K562 (cell line): ENCODE data around the gene MED22. TPM values are rescaled to one million over a fixed set of nuclear protein-coding genes. Genes with fewer than 3 reads are reported as not detected.

Experiments used
- AFF1 ChIP-seq, 2 experiments: fragments of 450-650 bp; IDR thresholded peaks; 2 replicates each; pipeline ENCODE4 v1.6.1; 2018; ENCODE audit warnings: mild to moderate bottlenecking in 2 of 2, low read depth in 1 of 2; ENCODE audit not compliant: partially characterized antibody in 2 of 2
- ETV5 ChIP-seq: sonication (generic); formaldehyde crosslinking; IDR thresholded peaks from 2 replicates; pipeline ENCODE4 v1.4.0; 2020; ENCODE audit warnings: low read depth, mild to moderate bottlenecking, missing genetic modification reagents
- NR4A1 ChIP-seq, 2 experiments: fragments of 250-450 bp in 1 of 2; fragments of 450-650 bp in 1 of 2; sonication (Bioruptor Pico) in 1 of 2; IDR thresholded peaks; 2 replicates each; pipeline versions ENCODE4 v1.4.0 to v1.6.1; 2016 to 2020; ENCODE audit warnings: mild to moderate bottlenecking in 2 of 2, missing compliant biosample characterization in 1 of 2, missing genetic modification characterization in 1 of 2, moderate library complexity in 1 of 2
- ZFP91 ChIP-seq: sonication (generic); formaldehyde crosslinking; IDR thresholded peaks from 2 replicates; pipeline ENCODE4 v1.8.0; 2022; ENCODE audit warnings: mild to moderate bottlenecking, missing genetic modification reagents
- ZNF785 ChIP-seq: fragments of 250-450 bp; sonication (Bioruptor Pico); IDR thresholded peaks from 2 replicates; pipeline ENCODE4 v1.4.0; 2020; ENCODE audit warnings: mild to moderate bottlenecking
- polyA plus RNA-seq, 8 experiments: library from polyadenylated mRNA; depleted of rRNA in 4 of 8; stranded (reverse) in 5 of 8; unstranded in 3 of 8; fragments of >200 nt; fragmentation: Nextera tagmentation in 2 of 8; fragmentation: Illumina TruSeq in 1 of 8; extraction: Ambion mirVana in 2 of 8; extraction: Trizol in 1 of 8; gene quantifications; 2 replicates each; pipeline versions ENCODE4 v1.2.1 to v1.2.3, GENCODE V29; 2011 to 2014; ENCODE audit warnings: inconsistent platforms in 1 of 8, missing spikeins in 1 of 8
- total RNA-seq, 7 experiments: library from RNA; depleted of rRNA in 6 of 7; stranded (reverse); fragments of >200 nt in 6 of 7; fragmentation: Illumina TruSeq in 2 of 7; extraction: Trizol in 2 of 7; gene quantifications; 2 replicates each; pipeline versions ENCODE4 v1.2.1 to v1.2.3, GENCODE V29; 2011 to 2021; ENCODE audit warnings: low replicate concordance in 1 of 7
- TF ChIP-seq, protein P1 (sequence below), 2 experiments: fragments of 450-650 bp in 1 of 2; sonication (generic) in 1 of 2; formaldehyde crosslinking in 1 of 2; IDR thresholded peaks; 2 replicates each; pipeline versions ENCODE4 v1.7.1 to v1.9.0; 2016 to 2022; ENCODE audit warnings: inconsistent platforms in 1 of 2, mild to moderate bottlenecking in 1 of 2, missing genetic modification reagents in 1 of 2
- TF ChIP-seq, protein P2 (sequence below): fragments of 250-450 bp; sonication (Bioruptor Pico); IDR thresholded peaks from 2 replicates; pipeline ENCODE4 v1.5.0; 2021

MED22 gene
- total and polyA plus RNA-seq, 9 of the 15 experiments (the other 6 are each of a cell fraction or from before 2014, with no cell fraction given) = 0.73 to 35.6 (median 22.3) TPM

DNA sequence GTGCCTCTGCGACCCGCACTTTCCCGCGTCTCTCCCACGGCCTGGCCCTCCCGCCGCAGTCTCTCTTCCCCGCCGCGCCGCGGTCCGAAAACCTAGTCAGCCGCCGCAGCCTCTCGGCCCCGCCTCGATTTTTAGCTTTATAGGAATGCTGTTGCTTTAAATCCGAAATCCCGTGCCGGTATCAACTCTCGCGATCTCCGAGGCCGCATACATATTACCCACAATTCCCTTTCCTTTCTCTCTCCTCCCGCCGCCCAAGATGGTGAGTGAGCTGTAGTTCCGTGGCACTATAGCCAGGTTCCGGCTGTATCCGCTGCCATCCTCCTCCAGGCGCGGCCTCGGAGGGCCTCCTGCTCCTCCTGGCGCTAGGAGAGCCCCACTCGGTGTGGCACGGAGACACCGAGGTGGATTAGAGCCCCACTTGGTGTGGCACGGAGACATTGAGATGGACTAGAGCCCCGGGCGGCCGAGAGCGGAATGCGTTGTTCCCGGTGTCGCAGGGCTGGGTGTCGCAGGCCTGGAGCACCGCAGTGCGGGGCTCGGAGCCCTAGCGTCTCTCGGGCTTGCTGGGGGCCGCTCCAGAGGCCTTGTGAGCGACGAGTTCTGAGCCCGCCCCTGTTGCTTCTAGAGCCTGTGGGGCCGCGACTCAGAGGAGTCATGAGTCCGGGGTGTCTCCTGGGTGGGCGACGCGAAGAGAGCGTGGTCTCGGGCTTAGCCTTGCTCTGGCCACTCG, at the start of gene MED22, which contains the start of gene RPL7A (continued):
- TF ChIP-seq ZFP91 (CRISPR knock-in tag) (peak; percentile 96), ZNF785 (CRISPR knock-in tag) (no peak), ETV5 (CRISPR knock-in tag) (peak; percentile 68; the same call in 1 of the 2 replicates), AFF1 (IDR thresholded peaks at IDR 0.05; ENCODE audit: low read depth in 1 of 2, partially characterized antibody in 2 of 2) (peak in 1 of 2 experiments; percentile 78), NR4A1 (CRISPR knock-in tag; IDR thresholded peaks at IDR 0.05) (no peak), NR4A1 (tag; IDR thresholded peaks at IDR 0.05) (no peak)
- TF ChIP-seq, protein P1, sequence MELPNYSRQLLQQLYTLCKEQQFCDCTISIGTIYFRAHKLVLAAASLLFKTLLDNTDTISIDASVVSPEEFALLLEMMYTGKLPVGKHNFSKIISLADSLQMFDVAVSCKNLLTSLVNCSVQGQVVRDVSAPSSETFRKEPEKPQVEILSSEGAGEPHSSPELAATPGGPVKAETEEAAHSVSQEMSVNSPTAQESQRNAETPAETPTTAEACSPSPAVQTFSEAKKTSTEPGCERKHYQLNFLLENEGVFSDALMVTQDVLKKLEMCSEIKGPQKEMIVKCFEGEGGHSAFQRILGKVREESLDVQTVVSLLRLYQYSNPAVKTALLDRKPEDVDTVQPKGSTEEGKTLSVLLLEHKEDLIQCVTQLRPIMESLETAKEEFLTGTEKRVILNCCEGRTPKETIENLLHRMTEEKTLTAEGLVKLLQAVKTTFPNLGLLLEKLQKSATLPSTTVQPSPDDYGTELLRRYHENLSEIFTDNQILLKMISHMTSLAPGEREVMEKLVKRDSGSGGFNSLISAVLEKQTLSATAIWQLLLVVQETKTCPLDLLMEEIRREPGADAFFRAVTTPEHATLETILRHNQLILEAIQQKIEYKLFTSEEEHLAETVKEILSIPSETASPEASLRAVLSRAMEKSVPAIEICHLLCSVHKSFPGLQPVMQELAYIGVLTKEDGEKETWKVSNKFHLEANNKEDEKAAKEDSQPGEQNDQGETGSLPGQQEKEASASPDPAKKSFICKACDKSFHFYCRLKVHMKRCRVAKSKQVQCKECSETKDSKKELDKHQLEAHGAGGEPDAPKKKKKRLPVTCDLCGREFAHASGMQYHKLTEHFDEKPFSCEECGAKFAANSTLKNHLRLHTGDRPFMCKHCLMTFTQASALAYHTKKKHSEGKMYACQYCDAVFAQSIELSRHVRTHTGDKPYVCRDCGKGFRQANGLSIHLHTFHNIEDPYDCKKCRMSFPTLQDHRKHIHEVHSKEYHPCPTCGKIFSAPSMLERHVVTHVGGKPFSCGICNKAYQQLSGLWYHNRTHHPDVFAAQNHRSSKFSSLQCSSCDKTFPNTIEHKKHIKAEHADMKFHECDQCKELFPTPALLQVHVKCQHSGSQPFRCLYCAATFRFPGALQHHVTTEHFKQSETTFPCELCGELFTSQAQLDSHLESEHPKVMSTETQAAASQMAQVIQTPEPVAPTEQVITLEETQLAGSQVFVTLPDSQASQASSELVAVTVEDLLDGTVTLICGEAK (IDR thresholded peaks at IDR 0.05) = 0 out of 2 replicates have a peak, but pooled peaks have one; percentile 44
- TF ChIP-seq, protein P1 (CRISPR knock-in tag; IDR thresholded peaks at IDR 0.05) = no peak
- TF ChIP-seq, protein P2, sequence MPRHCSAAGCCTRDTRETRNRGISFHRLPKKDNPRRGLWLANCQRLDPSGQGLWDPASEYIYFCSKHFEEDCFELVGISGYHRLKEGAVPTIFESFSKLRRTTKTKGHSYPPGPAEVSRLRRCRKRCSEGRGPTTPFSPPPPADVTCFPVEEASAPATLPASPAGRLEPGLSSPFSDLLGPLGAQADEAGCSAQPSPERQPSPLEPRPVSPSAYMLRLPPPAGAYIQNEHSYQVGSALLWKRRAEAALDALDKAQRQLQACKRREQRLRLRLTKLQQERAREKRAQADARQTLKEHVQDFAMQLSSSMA (CRISPR knock-in tag) = no peak
